ENCODE data around the gene ROGDI.

The ROGDI gene

GRCh38 chr16:4796982-4797804, 5.2 kb downstream of the ROGDI start:
- TF ChIP-seq, protein P1, sequence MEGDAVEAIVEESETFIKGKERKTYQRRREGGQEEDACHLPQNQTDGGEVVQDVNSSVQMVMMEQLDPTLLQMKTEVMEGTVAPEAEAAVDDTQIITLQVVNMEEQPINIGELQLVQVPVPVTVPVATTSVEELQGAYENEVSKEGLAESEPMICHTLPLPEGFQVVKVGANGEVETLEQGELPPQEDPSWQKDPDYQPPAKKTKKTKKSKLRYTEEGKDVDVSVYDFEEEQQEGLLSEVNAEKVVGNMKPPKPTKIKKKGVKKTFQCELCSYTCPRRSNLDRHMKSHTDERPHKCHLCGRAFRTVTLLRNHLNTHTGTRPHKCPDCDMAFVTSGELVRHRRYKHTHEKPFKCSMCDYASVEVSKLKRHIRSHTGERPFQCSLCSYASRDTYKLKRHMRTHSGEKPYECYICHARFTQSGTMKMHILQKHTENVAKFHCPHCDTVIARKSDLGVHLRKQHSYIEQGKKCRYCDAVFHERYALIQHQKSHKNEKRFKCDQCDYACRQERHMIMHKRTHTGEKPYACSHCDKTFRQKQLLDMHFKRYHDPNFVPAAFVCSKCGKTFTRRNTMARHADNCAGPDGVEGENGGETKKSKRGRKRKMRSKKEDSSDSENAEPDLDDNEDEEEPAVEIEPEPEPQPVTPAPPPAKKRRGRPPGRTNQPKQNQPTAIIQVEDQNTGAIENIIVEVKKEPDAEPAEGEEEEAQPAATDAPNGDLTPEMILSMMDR (IDR thresholded peaks at IDR 0.05), result no peak

DNA sequence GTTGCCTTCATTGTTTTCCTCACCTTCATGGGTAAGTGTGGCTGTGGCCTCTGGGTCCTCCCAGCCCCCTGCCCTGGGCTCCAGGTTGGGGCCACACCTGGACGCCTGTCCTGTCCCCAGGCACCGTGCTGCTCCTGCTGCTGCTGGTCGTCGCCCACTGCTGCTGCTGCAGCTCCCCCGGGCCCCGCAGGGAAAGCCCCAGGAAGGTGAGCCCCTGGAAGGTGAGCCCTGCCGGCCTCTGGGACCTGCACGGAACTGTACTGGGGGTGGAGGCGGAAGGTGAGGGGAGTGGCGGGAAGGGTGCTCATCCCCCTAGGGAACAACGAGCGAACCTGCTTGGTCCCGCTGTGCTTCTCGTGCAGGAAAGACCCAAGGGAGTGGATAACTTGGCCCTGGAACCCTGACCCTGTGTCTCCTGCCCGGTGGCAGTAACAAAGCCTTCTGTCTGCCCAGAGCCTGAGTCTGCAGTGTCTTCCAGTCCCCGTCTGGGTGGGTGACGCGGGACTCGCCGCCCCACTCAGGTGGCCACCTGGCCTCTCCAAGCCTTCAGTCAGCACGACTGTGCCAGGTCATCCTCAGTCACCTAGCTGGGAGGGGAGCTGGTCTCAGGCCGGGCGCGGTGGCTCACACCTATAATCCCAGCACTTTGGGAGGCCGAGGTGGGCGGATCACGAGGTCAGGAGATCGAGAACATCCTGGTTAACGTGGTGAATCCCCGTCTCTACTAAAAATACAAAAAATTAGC, 6.4 kb downstream of the ROGDI start:
- TF ChIP-seq, protein P1 (IDR thresholded peaks at IDR 0.05), result no peak

DNA sequence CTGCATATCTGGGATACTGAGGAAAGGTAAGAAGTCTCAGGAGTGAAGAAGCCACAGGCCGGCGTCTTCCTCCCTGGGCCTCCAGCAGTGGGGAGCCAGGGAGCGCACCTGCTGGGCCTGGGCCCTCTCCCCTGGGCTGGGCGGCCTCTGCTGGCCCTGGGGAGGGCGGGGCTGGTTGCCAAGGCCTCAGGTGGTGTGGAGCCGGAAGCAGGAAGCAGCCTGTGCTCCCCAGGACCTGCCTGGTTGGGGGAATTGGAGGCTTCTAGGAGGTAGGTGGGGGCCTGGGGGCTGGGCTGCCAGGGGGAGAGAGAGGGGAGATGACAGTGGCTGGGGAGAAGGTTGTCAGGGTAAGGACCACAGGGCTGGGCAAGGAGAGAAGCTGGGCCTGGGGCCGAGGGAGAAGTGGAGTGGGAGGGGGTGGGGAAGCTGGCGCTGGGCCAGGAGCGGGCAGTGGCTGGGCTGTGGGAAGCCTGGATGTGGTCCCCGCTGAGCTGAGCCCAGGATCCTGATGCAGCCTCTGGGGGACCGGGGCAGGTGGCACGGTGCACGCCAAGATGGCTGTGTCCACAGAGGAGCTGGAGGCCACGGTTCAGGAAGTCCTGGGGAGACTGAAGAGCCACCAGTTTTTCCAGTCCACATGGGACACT, 7.1 kb downstream of the ROGDI start, which contains the start of gene SMIM22:
Gene SMIM22 (plus strand): TSS at position 189 of the 647 bp plus-strand sequence. CDS start 366 bp downstream, at position 555.
- TF ChIP-seq, protein P1 (IDR thresholded peaks at IDR 0.05), result no peak

- TF ChIP-seq, protein P1 (IDR thresholded peaks at IDR 0.05), result no peak
These were observed 9.4 kb downstream of the ROGDI start for GRCh38 chr16:4792951-4793513.

GRCh38 chr16:4790871-4791270, 11.6 kb downstream of the ROGDI start:
- TF ChIP-seq, protein P1 (IDR thresholded peaks at IDR 0.05), result no peak

GRCh38 chr16:4790261-4790660, 12.2 kb downstream of the ROGDI start:
- TF ChIP-seq, protein P1 (IDR thresholded peaks at IDR 0.05), result no peak

- TF ChIP-seq, protein P1 (IDR thresholded peaks at IDR 0.05), result no peak
These were observed 13.5 kb downstream of the ROGDI start for GRCh38 chr16:4788910-4789309.

All from LNCAP (cell line).